ENCODE measurements around the gene GPC5.

Gene GPC5

GRCh38 chr13:92761710-92762109 lies 1363.3 kb downstream of the GPC5 start:
- DNase-seq (ENCODE audit: low read depth in 2 of 2): no peak
- no peak for TF ChIP-seq CTCF (IDR thresholded peaks at IDR 0.05; ENCODE audit: low read depth, low read length)
- no peak overlapping the region for H3K4me3 ChIP-seq (replicated peaks in 1 of 2; ENCODE audit: low read depth in 2 of 2, low read length in 2 of 2)

DNA sequence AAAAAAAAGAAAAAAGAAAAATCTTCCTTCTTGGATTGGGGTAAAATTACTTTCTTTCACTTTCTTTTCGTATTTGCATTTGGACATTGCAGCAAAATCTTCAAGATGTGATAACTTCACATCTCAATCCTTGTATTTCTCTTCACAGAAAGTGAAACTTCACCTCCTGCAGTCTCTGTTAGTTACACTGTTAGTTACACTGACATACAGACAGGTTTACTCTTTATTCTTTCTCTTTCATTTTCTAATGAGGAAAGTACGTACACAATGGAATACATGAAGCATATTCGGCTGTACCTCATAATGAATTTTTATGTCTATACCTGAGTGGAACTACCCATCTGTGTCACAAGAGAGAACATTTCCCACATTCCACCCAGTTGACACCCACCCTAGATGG lies 1369.0 kb downstream of the GPC5 start:
- no peak overlapping the region for H3K4me3 ChIP-seq (replicated peaks in 1 of 2; ENCODE audit: low read depth in 2 of 2, low read length in 2 of 2)
- no peak for TF ChIP-seq CTCF (IDR thresholded peaks at IDR 0.05; ENCODE audit: low read depth, low read length)
- DNase-seq (ENCODE audit: low read depth in 2 of 2): no peak

GRCh38 chr13:92768602-92769001 lies 1370.2 kb downstream of the GPC5 start:
- no peak overlapping the region for H3K4me3 ChIP-seq (replicated peaks in 1 of 2; ENCODE audit: low read depth in 2 of 2, low read length in 2 of 2)
- DNase-seq (ENCODE audit: low read depth in 2 of 2): no peak
- no peak for TF ChIP-seq CTCF (IDR thresholded peaks at IDR 0.05; ENCODE audit: low read depth, low read length)

DNA sequence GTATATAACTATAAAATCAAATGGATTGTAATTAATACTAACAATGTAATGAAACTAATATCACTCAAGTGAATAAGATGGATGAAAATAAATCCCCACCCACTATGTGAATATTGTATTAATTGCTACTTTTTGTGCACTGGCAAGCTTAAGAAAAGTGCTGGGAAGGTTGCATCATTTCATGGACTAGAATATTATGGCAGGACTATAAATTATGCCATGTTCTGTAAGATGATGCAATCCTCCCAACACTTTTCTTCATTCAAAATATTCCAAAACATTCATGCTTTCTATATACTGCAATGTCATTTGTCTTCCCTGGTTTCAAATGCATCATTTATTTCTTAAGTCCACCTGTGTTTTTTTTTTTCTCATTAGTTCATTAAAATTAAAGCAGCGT lies 1370.6 kb downstream of the GPC5 start:
- no peak for TF ChIP-seq CTCF (IDR thresholded peaks at IDR 0.05; ENCODE audit: low read depth, low read length)
- DNase-seq (ENCODE audit: low read depth in 2 of 2): peak; percentile 1 to 47

DNA sequence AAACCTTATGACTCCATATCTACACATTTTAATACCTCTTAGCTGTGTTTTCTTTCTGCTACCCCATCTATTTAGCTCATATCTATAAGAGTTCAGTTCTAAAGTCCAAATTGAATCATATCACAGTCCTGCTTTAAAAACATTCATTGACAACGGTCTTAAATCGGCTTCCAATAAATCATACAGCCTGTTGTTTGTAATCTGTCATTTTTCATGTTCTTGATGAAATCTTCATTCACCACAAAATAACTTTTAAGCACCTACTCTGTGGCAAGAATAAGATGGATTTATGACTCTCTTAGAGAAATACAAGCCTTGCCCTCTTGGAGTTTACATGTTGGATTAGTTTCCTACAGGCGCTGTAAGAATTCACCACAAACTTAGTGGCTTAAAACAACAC lies 1377.2 kb downstream of the GPC5 start:
- TF ChIP-seq CTCF (IDR thresholded peaks at IDR 0.05; ENCODE audit: low read depth, low read length): no peak
- H3K4me3 ChIP-seq (replicated peaks in 1 of 2; ENCODE audit: low read depth in 2 of 2, low read length in 2 of 2): no peak overlapping the region
- no peak for DNase-seq (ENCODE audit: low read depth in 2 of 2)

More for the DNA sequence above, 1370.6 kb downstream of the GPC5 start:
- H3K4me3 ChIP-seq (replicated peaks in 1 of 2; ENCODE audit: low read depth in 2 of 2, low read length in 2 of 2): no peak overlapping the region

GRCh38 chr13:92781965-92782690 lies 1383.7 kb downstream of the GPC5 start:
- no peak overlapping the region for H3K4me3 ChIP-seq (replicated peaks in 1 of 2; ENCODE audit: low read depth in 2 of 2, low read length in 2 of 2)
- DNase-seq (ENCODE audit: low read depth in 2 of 2): peak in 1 of 2 donors; percentile 2
- TF ChIP-seq CTCF (IDR thresholded peaks at IDR 0.05; ENCODE audit: low read depth, low read length): no peak

DNA sequence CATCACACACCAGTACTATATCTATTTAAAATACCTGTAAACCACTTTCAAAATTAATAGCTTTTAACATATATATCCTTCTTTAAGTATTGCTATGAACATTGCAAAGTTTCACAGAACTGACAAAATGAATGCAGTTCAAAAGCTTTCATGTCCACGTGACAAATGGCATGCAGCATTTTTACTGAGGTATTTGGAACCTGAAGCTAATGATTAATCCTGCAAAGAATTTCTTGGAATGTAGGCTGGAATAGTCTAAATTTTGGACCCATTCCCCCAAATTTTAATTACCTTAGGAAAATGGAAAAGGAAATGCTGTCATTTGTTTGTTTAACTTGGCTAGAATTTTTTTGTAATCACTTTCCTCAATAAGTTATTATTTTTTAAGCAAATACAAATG lies 1404.4 kb downstream of the GPC5 start:
- TF ChIP-seq CTCF (IDR thresholded peaks at IDR 0.05; ENCODE audit: low read depth, low read length): no peak
- H3K4me3 ChIP-seq (replicated peaks in 1 of 2; ENCODE audit: low read depth in 2 of 2, low read length in 2 of 2): no peak overlapping the region
- no peak for DNase-seq (ENCODE audit: low read depth in 2 of 2)

All from cardiac fibroblast (primary cell).